HepG2 (cell line): Measurements from ENCODE around the gene SIGLEC14. TPM values are rescaled to one million over a fixed set of nuclear protein-coding genes. Genes with fewer than 3 reads are reported as not detected.

ENCODE experiments used
- DRAP1 ChIP-seq: IDR thresholded peaks from 2 replicates; pipeline ENCODE4 v1.6.1; 2016; ENCODE audit warnings: missing genetic modification reagents, missing compliant biosample characterization
- IKZF5 ChIP-seq: IDR thresholded peaks from 2 replicates; pipeline ENCODE4 v1.6.1; 2018; ENCODE audit warnings: missing genetic modification reagents, mild to moderate bottlenecking, missing compliant biosample characterization
- ISX ChIP-seq: sonication (generic); formaldehyde crosslinking; conservative IDR thresholded peaks from 2 replicates; pipeline ENCODE4 v1.5.0; 2020; ENCODE audit warnings: missing genetic modification reagents
- MYC ChIP-seq: sonication (generic); formaldehyde crosslinking; IDR thresholded peaks from 2 replicates; pipeline ENCODE4 v1.9.0; 2021; ENCODE audit warnings: missing genetic modification reagents, borderline replicate concordance
- NR2F1 ChIP-seq, 2 experiments: fragments of 450-650 bp in 1 of 2; formaldehyde crosslinking in 1 of 2; IDR thresholded peaks; 2 replicates each; pipeline versions ENCODE4 v1.5.0 to v1.6.1; 2016 to 2020; ENCODE audit warnings: mild to moderate bottlenecking in 1 of 2, missing compliant biosample characterization in 1 of 2, missing genetic modification reagents in 1 of 2, moderate library complexity in 1 of 2
- POLR2AphosphoS2 ChIP-seq: IDR thresholded peaks from 2 replicates; pipeline ENCODE4 v1.6.1; 2011; ENCODE audit warnings: low read depth, low read length, improper control_type of control experiment
- PRPF4 ChIP-seq: fragments of 200-400 bp; formaldehyde crosslinking; IDR thresholded peaks from 2 replicates; pipeline ENCODE4 v1.6.1; 2016; ENCODE audit warnings: low read length, low read depth; ENCODE audit not compliant: poor library complexity, severe bottlenecking
- REL ChIP-seq: sonication (generic); formaldehyde crosslinking; conservative IDR thresholded peaks from 2 replicates; pipeline ENCODE4 v1.8.0; 2022; ENCODE audit warnings: mild to moderate bottlenecking, missing genetic modification reagents, moderate library complexity
- RFX1 ChIP-seq: fragments of 450-650 bp; IDR thresholded peaks from 2 replicates; pipeline ENCODE4 v1.6.1; 2017
- ZBTB2 ChIP-seq: sonication (generic); formaldehyde crosslinking; IDR thresholded peaks from 2 replicates; pipeline ENCODE4 v1.8.0; 2022; ENCODE audit warnings: low read depth, missing genetic modification reagents
- ZHX2 ChIP-seq, 2 experiments: sonication (generic) in 1 of 2; formaldehyde crosslinking in 1 of 2; IDR thresholded peaks; 2 replicates each; pipeline versions ENCODE4 v1.6.1 to v1.9.0; 2014 to 2022; ENCODE audit warnings: antibody characterized with exemption in 1 of 2, borderline replicate concordance in 1 of 2, inconsistent platforms in 1 of 2, low read depth in 1 of 2, missing genetic modification reagents in 1 of 2
- ZNF331 ChIP-seq: sonication (generic); formaldehyde crosslinking; IDR thresholded peaks from 2 replicates; pipeline ENCODE4 v1.4.0; 2020; ENCODE audit warnings: missing genetic modification reagents
- ZNF670 ChIP-seq: sonication (generic); formaldehyde crosslinking; IDR thresholded peaks from 2 replicates; pipeline ENCODE4 v1.8.0; 2022; ENCODE audit warnings: mild to moderate bottlenecking, missing genetic modification reagents, borderline replicate concordance
- ZNF672 ChIP-seq: sonication (generic); formaldehyde crosslinking; IDR thresholded peaks from 2 replicates; pipeline ENCODE4 v1.8.1; 2022; ENCODE audit warnings: missing genetic modification reagents
- ZNF773 ChIP-seq: sonication (generic); formaldehyde crosslinking; IDR thresholded peaks from 2 replicates; pipeline ENCODE4 v1.4.0; 2020; ENCODE audit warnings: missing genetic modification reagents, borderline replicate concordance
- ZNF879 ChIP-seq: sonication (generic); formaldehyde crosslinking; IDR thresholded peaks from 2 replicates; pipeline ENCODE4 v1.8.1; 2023; ENCODE audit warnings: missing genetic modification reagents
- polyA plus RNA-seq, 8 experiments: library from polyadenylated mRNA; depleted of rRNA in 3 of 8; stranded (reverse) in 7 of 8; unstranded in 1 of 8; fragments of >200 nt; fragmentation: Illumina TruSeq in 4 of 8; extraction: Trizol in 4 of 8; gene quantifications; 2 replicates each; pipeline versions ENCODE4 v1.2.1 to v1.2.3, GENCODE V29; 2011 to 2016; ENCODE audit warnings: low read depth in 4 of 8, missing spikeins in 1 of 8, mixed read lengths in 1 of 8; ENCODE audit not compliant: insufficient read depth in 1 of 8
- total RNA-seq, 5 experiments: library from RNA; depleted of rRNA; stranded (reverse); fragments of >200 nt; fragmentation: Illumina TruSeq; extraction: Trizol; gene quantifications; 2 replicates each; pipeline ENCODE4 v1.2.3, GENCODE V29; 2016; ENCODE audit warnings: low read depth in 1 of 5
- TF ChIP-seq, protein P1 (sequence below): fragments of 450-650 bp; IDR thresholded peaks from 2 replicates; pipeline ENCODE4 v1.6.1; 2016
- TF ChIP-seq, protein P2 (sequence below): sonication (generic); formaldehyde crosslinking; IDR thresholded peaks from 2 replicates; pipeline ENCODE4 v1.4.0; 2020; ENCODE audit warnings: missing genetic modification reagents

SIGLEC14 gene
- total and polyA plus RNA-seq, 2 of the 13 experiments (the other 11 are each of a cell fraction or from before 2014, with no cell fraction given) = 0.05 to 0.09 TPM

DNA sequence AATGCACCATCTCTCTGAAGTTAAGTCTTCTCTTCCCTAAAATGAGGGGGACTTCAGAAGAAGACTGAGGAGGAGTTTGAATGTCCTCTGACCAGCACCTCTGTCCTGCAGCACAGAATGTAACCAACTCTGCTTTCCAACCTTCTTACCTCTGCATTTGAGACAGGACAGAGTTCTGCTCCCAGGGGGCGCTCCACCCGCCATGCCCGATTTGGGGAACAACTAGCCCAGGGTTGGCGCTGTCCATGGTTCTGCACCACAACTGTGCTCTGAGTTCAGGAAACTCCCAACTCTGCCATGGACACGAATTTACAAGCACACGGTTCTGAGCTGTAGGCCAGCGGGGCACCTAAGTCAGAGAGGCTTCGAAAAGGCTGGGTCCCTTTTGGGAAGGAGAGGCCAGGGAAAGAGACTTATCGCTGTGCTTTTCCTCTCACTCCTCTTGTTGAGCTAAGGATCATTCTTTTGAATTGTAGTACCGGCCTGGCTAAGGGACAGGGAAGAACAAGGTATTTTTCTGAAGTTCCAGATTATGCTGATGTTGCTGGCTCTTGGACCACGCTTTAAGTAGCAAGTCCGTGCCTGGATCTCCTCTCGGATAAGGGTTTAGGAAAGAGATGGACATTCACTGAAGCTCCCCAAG is 38.6 kb downstream of the SIGLEC14 start (continued):
- TF ChIP-seq NR2F1 (CRISPR knock-in tag; IDR thresholded peaks at IDR 0.05) (no peak), MYC (peak; percentile 53; the same call in 1 of the 2 replicates), ZNF331 (CRISPR knock-in tag) (peak; percentile 97), ZNF672 (0 out of 2 replicates have a peak, but pooled peaks have one; percentile 70), ZBTB2 (CRISPR knock-in tag) (no peak), RFX1 (no peak), REL (CRISPR knock-in tag) (peak; percentile 86; the same call in 1 of the 2 replicates), IKZF5 (CRISPR knock-in tag) (peak; percentile 90; the same call in 1 of the 2 replicates), ZNF773 (CRISPR knock-in tag) (peak; percentile 97), PRPF4 (no peak), POLR2AphosphoS2 (no peak), ZNF879 (0 out of 2 replicates have a peak, but pooled peaks have one; percentile 23), ISX (CRISPR knock-in tag) (peak; percentile 86; the same call in 1 of the 2 replicates), ZHX2 (IDR thresholded peaks at IDR 0.05; ENCODE audit: low read depth) (no peak), ZHX2 (CRISPR knock-in tag; IDR thresholded peaks at IDR 0.05; ENCODE audit: borderline replicate concordance) (peak; percentile 79; the same call in 1 of the 2 replicates), DRAP1 (peak; percentile 57; the same call in 1 of the 2 replicates), ZNF670 (CRISPR knock-in tag) (no peak)
- TF ChIP-seq, protein P1, sequence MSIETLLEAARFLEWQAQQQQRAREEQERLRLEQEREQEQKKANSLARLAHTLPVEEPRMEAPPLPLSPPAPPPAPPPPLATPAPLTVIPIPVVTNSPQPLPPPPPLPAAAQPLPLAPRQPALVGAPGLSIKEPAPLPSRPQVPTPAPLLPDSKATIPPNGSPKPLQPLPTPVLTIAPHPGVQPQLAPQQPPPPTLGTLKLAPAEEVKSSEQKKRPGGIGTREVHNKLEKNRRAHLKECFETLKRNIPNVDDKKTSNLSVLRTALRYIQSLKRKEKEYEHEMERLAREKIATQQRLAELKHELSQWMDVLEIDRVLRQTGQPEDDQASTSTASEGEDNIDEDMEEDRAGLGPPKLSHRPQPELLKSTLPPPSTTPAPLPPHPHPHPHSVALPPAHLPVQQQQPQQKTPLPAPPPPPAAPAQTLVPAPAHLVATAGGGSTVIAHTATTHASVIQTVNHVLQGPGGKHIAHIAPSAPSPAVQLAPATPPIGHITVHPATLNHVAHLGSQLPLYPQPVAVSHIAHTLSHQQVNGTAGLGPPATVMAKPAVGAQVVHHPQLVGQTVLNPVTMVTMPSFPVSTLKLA = no peak
- TF ChIP-seq, protein P2, sequence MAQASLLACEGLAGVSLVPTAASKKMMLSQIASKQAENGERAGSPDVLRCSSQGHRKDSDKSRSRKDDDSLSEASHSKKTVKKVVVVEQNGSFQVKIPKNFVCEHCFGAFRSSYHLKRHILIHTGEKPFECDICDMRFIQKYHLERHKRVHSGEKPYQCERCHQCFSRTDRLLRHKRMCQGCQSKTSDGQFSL (CRISPR knock-in tag) = no peak
